ENCODE data around the gene USP34. TPM values are rescaled to one million over a fixed set of nuclear protein-coding genes. Genes with fewer than 3 reads are reported as not detected.

USP34 gene
- total RNA-seq, 1 experiment from 2014 or later: 91.4 TPM

DNA sequence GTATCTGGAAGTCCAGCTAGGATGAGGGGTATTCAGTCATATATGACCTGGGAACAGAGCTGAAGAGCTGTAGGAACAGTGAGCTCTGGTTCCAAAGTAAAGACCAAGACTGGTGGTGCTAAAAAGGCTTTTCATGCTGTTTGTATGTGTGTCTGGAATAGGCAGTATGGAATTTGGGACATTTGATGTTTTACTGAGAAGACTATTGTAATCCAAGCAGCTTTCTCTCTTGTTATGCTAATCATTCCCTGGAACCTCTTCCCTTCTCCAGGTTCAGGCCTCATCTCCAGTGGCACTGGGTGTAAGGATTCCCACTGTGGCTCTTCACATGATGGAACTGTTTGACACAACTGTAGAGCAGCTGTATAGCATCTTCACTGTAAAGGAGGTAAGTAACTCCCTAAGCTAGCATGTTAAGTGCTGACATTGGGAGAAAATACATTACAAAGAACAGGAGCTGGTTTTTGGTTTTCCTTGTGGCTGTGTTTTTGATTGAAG is 285.6 kb downstream of the USP34 start:
- no peak overlapping the region for H3K27ac ChIP-seq (ENCODE audit: low read length)
- H3K4me1 ChIP-seq (ENCODE audit: control insufficient read depth, insufficient read depth, low read length): peaks cover 16% of the 10 kb centered on the region
- H3K27me3 ChIP-seq (ENCODE audit: control insufficient read depth, insufficient read depth, low read length): no peaks in the 10 kb centered on the region
- intact Hi-C loops (cut with micrococcal nuclease; ENCODE audit: unreplicated experiment): no loop called here
- no peak overlapping the region for H3K4me3 ChIP-seq (ENCODE audit: low read depth in 2 of 2, low read length in 2 of 2)
- in situ Hi-C loops (cut with HindIII; ENCODE audit: low pct_unique_long_range_greater_than_20kb, low sequenced_read_pairs): no loop called here
- BruUV-seq (replicated peaks): no TSS peak
- CTCF ChIA-PET: no interaction called here
- no peaks in the 10 kb centered on the region for H3K9me3 ChIP-seq (ENCODE audit: control insufficient read depth, insufficient read depth, low read depth, low read length)
- H3K36me3 ChIP-seq (ENCODE audit: control insufficient read depth, insufficient read depth, low read length): peaks cover 70% of the 10 kb centered on the region
- POLR2A ChIA-PET: no interaction called here
- TF ChIP-seq CTCF (IDR thresholded peaks at IDR 0.05) (no peak), SIN3A (IDR thresholded peaks at IDR 0.05; ENCODE audit: borderline replicate concordance, insufficient read depth, low read depth, low read length) (no peak), REST (IDR thresholded peaks at IDR 0.05; ENCODE audit: insufficient read depth in 1 of 2, low read depth in 2 of 2, low read length in 1 of 2) (0 out of 4 replicates have a peak, but pooled peaks of 1 of the 2 experiments have one; percentile 9), TCF7L2 (IDR thresholded peaks at IDR 0.05; ENCODE audit: low read depth, low read length) (no peak), POLR2AphosphoS5 (IDR thresholded peaks at IDR 0.05; ENCODE audit: low read depth, low read length) (no peak; the same call in 1 of the 2 replicates)
- no peak for DNase-seq (ENCODE audit: low read depth, low spot score)
- ATAC-seq: no peak

DNA sequence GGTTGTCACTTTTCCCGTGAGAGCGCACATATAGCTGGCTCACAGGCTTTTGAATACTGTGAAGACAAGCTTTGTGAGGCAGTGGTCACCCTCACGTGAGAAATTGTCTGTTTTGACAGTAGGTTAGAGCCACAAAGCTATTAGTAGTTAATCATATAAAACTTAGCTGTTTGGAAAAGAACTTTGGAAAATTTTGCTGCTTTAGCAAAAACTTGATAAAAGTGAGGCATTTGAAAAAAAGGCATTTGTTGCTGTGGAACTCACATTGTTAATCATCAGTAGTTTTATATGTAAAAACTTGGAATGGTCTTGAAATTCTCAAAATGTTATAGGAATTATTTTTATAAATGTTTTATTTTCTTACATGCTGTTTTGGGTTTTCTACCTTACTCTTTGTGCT is 286.6 kb downstream of the USP34 start:
- intact Hi-C loops (cut with micrococcal nuclease; ENCODE audit: unreplicated experiment) (no loop called here), in situ Hi-C loops (cut with HindIII; ENCODE audit: low pct_unique_long_range_greater_than_20kb, low sequenced_read_pairs) (no loop called here)
- ChIA-PET CTCF (no interaction called here), POLR2A (no interaction called here)
- Histone ChIP-seq H3K27ac (ENCODE audit: low read length) (no peak overlapping the region), H3K4me3 (ENCODE audit: low read depth in 2 of 2, low read length in 2 of 2) (no peak overlapping the region), H3K27me3 (ENCODE audit: control insufficient read depth, insufficient read depth, low read length) (no peaks in the 10 kb centered on the region), H3K36me3 (ENCODE audit: control insufficient read depth, insufficient read depth, low read length) (peaks cover 62% of the 10 kb centered on the region), H3K9me3 (ENCODE audit: control insufficient read depth, insufficient read depth, low read depth, low read length) (no peaks in the 10 kb centered on the region), H3K4me1 (ENCODE audit: control insufficient read depth, insufficient read depth, low read length) (peaks cover 25% of the 10 kb centered on the region)
- DNase-seq (ENCODE audit: low read depth, low spot score) (no peak), ATAC-seq (no peak)
- no TSS peak for BruUV-seq (replicated peaks)
- no peak for TF ChIP-seq REST (IDR thresholded peaks at IDR 0.05; ENCODE audit: insufficient read depth in 1 of 2, low read depth in 2 of 2, low read length in 1 of 2)
- TF ChIP-seq POLR2AphosphoS5 (IDR thresholded peaks at IDR 0.05; ENCODE audit: low read depth, low read length): no peak
- no peak for TF ChIP-seq TCF7L2 (IDR thresholded peaks at IDR 0.05; ENCODE audit: low read depth, low read length)
- no peak for TF ChIP-seq SIN3A (IDR thresholded peaks at IDR 0.05; ENCODE audit: borderline replicate concordance, insufficient read depth, low read depth, low read length)
- TF ChIP-seq CTCF (IDR thresholded peaks at IDR 0.05): no peak
